Suppressor macrophage (primary cell): Measurements from ENCODE around the gene ZNF335.

Experiments
- DNase-seq, 4 experiments: peaks; one replicate each; pipeline ENCODE4 v3.0.0-alpha.2; 2020 to 2022
- total RNA-seq, 17 experiments: gene quantifications; one replicate each; lab custom pipeline; 2026; ENCODE audit warnings: mixed read lengths in 6 of 17, inconsistent platforms in 3 of 17; lab: John Stamatoyannopoulos, UW

Gene ZNF335, protein sequence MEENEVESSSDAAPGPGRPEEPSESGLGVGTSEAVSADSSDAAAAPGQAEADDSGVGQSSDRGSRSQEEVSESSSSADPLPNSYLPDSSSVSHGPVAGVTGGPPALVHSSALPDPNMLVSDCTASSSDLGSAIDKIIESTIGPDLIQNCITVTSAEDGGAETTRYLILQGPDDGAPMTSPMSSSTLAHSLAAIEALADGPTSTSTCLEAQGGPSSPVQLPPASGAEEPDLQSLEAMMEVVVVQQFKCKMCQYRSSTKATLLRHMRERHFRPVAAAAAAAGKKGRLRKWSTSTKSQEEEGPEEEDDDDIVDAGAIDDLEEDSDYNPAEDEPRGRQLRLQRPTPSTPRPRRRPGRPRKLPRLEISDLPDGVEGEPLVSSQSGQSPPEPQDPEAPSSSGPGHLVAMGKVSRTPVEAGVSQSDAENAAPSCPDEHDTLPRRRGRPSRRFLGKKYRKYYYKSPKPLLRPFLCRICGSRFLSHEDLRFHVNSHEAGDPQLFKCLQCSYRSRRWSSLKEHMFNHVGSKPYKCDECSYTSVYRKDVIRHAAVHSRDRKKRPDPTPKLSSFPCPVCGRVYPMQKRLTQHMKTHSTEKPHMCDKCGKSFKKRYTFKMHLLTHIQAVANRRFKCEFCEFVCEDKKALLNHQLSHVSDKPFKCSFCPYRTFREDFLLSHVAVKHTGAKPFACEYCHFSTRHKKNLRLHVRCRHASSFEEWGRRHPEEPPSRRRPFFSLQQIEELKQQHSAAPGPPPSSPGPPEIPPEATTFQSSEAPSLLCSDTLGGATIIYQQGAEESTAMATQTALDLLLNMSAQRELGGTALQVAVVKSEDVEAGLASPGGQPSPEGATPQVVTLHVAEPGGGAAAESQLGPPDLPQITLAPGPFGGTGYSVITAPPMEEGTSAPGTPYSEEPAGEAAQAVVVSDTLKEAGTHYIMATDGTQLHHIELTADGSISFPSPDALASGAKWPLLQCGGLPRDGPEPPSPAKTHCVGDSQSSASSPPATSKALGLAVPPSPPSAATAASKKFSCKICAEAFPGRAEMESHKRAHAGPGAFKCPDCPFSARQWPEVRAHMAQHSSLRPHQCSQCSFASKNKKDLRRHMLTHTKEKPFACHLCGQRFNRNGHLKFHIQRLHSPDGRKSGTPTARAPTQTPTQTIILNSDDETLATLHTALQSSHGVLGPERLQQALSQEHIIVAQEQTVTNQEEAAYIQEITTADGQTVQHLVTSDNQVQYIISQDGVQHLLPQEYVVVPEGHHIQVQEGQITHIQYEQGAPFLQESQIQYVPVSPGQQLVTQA (N-terminal part only)
- total RNA-seq, result 23.8 to 60.0 (median 36.6) reads per million in 17 experiments

DNA sequence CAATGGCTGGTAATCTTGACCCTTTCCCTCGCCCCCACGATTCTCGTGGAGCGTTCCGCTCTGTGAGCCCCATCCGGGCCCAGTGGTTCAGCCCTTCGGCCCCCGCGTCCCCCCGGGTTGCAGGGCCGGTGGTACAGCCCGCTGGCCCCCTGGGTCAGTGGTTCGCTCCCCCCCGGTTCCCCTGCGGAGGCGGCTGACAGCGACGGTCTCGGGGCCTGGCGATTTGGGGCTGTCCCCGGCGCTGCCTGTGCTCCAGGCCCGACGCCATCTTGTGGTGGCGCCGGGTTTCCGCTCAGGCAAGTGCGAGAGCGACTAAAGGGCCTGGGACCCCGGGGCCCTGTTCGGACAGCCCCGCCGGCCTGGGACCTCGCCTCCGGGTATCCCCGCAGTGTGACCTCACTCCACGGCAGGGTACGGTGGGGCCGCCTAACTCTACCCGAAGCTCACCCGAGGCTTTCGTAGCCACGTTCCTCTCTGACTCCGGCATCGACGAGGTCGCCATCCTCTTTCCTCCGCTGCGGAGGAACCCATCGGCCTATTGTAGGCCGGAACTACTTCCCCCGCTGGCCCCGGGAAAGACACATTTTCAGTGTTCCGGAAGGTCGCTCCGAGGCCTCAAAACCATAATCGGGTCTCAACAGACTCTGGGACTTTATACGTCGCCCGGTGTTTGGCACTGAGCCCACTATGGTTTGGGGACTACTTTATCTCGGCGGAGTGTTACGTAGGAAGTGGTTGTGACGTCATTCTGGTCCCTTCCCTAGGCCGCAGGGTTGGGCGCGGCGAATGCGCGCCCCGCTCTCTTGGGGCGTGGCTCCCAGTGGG is at the start of gene ZNF335:
ZNF335 (minus strand) TSS at position 529 of the 825 bp plus-strand sequence. CDS start 793 bp downstream, outside the sequence.
- DNase-seq, result peak; percentile 97 to 98 (median 98)

DNA sequence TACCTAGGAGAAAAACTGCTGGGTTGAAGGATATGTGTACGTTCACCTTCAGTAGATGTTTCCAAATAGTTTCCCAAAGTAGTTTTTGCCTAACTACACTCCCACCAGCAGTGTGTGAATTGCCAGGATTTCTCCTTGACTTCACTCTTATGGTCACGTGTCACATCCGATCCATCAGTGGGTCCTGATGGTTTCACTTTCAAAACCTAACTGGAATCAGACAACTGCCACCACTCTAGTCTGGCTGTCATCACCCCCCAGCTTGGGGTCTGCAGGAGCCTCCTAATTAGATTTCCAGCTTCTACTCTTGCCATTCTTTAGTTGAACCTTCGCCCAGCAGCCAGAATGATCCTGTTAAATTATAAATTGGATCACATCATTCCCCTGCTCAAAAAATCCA is 48.6 kb upstream of the ZNF335 start:
- DNase-seq, result no peak

DNA sequence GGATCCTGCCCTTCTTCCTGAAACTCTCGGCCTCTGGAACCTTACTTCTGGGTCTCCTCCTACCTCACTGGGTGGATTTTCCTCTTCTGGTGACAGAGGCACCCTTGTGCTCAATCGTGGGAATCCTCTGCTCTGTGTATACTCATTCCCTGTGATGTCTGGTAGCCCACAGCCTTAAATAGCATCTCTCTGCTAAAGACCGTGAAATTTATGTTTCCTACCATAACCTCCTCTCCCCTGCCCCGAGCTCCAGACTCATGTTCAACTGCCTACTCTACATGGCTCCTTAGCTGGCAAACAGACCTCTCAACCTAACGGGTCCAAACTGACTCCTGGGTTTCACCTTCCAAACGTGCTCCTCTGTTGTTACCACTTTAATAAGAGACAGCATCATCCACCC is 46.6 kb upstream of the ZNF335 start:
- DNase-seq, result peak in 1 of 4 experiments; percentile 11

DNA sequence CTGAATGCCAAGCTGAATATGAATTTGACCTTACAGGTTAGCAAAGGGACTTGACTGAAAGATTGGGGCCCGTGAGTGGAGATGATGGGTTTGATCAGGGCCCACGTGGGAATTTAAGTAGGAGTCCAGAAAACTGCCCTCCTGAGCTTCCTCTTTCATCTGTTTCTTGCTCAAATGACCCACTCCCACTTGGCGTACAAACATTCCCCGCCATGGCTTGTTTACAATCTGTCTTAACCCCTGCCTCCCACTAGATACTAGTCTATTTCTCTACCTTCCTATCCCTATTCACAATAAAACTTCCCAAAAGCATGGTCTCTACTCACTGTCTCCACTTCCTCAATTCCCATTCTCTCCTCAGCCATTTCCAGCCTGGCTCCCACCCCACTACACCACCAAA is 46.1 kb upstream of the ZNF335 start:
- DNase-seq, result peak in 3 of 4 experiments; percentile 37 to 51 (median 49)

DNA sequence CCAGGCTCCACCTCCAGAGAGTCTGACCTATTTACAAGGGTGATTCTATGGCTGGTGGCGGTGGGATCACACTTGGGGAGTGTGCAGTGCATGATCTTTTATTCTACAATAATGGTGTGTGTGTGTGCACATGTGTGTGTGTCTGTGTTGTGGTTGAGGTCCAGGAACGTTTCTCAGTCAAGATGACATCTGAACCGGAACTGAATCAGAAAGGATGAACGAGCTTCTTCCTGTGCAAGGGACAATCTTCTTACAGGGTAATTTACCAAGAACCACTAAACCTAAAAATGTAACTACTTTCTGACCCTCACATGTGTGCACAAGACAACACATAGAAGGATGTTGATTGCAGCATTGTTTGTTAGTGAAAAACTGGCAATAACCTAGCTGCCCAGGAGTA is 45.3 kb upstream of the ZNF335 start:
- no peak for DNase-seq

DNA sequence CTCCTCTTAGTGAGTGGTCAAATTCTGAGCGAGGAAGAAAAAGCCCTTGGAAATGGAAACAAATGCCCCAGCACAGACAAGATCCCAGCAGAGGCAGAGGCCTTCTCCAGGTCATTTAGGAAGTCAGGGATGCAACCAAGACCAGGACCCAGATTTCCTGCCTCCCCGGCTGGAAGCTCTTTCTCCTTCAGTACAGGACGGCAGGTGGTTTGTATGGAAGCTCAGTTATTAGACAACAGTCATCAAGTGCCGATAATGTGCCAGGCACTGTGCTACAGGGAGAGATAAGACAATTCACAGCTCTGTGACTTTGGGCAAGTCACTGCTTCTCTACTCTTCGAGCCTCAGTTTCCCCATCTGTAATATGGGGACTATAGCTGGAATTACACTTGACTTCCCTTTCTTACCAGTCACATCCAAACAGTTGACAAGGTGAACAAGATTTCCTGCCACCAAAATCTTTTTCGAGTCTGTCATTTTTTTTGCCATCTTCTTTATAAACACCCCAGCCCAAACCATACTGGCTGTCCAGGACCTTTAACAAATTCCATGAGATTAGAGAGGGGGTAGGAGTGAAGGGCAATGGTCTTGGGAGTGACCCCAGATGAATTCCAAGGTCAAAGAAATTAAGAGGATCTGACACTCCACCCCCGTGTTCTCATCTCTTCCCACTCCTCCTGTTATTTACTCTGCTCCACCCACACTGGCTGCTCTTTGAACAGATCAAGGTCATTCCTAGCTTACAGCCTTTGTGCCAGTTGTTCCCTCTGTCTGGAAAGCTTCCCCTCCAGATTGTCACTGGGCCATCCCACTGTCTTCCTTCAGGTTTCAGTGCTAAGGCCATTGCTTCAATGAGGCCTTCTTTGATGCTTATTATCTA is 42.8 kb upstream of the ZNF335 start:
- no peak for DNase-seq

DNA sequence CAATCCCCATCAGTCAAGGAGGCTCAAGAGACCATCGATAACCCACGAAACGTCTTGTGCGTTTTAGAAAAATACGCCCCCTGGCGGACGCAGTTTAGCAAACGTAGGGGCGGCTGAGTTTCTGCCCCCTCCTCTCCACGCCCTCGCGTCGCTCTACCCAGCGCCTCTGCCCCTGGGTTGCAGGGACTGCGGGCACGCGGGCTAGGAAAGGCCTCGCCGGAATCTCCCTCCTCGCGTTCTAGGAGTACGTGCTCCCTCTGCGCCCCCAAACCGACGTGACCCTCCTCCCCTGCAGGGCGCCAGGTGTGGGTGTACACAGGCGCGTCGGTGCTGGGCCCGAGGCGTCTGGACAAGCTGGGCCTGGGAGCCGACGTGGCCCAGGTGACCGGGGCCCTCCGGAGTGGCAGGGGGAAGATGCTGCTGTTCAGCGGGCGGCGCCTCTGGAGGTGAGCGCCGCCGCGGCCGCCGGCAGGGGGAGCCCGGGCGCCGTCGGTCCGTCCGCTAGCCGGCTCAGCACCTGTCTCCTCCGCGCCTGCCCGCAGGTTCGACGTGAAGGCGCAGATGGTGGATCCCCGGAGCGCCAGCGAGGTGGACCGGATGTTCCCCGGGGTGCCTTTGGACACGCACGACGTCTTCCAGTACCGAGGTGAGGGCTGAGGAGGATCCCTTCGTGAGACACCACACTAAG is 42.0 kb upstream of the ZNF335 start:
- DNase-seq, result peak; percentile 73 to 86 (median 78)

DNA sequence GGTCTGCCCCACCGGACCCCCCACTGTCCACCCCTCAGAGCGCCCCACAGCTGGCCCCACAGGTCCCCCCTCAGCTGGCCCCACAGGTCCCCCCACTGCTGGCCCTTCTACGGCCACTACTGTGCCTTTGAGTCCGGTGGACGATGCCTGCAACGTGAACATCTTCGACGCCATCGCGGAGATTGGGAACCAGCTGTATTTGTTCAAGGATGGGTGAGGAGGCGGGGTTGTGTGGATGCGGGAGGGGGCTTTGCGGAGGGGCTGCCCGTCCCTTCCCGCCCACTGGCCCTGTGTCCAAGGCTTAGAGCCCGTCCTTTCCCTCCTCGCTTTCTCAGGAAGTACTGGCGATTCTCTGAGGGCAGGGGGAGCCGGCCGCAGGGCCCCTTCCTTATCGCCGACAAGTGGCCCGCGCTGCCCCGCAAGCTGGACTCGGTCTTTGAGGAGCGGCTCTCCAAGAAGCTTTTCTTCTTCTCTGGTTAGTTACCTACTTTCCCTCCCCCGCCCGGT is 41.4 kb upstream of the ZNF335 start:
- no peak for DNase-seq

DNA sequence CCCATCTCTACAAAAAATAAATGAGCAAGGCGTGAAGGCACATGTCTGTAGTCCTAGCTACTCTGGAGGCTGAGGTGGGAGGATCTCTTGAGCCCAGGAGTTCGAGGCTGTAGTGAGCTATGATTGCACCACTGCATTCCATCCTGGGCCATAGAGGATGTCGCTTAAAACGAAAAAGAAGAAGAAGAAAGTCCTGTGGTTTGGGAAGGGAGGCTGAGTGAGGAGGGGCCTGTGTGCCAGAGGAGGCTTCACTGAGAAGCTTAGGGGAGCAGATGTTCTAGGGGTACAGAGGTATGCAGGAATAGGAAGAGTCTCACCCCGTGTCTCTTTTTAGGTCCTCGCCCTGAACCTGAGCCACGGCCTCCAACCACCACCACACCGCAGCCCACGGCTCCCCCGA is 40.9 kb upstream of the ZNF335 start:
- peak; percentile 27 to 57 (median 53) for DNase-seq

DNA sequence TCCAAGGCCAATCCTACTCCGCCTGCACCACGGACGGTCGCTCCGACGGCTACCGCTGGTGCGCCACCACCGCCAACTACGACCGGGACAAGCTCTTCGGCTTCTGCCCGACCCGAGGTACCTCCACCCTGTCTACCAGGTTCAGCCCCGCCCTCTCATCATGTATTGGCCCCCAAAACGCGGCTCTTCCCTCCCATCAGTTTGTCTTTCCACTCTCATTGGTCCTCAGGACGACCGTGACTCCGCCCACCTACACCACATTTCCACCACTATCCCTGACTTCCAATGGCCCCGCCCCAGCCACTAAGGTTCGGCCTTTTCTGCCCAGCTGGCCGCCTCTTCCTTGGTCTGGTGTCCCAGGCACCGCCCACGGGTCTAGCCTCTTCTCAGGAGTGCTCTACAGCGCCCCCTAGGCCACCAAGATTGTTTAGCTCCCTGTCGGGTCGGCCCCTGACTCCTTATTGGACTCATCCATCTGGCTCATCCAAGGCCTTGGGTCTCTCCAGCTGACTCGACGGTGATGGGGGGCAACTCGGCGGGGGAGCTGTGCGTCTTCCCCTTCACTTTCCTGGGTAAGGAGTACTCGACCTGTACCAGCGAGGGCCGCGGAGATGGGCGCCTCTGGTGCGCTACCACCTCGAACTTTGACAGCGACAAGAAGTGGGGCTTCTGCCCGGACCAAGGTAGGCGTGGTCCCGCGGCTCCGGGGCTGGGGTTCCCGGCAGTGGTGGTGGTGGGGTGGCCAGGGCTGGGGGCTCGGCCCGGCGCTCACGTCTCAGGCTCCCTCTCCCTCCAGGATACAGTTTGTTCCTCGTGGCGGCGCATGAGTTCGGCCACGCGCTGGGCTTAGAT is 39.9 kb upstream of the ZNF335 start:
- DNase-seq, result peak; percentile 99 to 100 (median 100)

DNA sequence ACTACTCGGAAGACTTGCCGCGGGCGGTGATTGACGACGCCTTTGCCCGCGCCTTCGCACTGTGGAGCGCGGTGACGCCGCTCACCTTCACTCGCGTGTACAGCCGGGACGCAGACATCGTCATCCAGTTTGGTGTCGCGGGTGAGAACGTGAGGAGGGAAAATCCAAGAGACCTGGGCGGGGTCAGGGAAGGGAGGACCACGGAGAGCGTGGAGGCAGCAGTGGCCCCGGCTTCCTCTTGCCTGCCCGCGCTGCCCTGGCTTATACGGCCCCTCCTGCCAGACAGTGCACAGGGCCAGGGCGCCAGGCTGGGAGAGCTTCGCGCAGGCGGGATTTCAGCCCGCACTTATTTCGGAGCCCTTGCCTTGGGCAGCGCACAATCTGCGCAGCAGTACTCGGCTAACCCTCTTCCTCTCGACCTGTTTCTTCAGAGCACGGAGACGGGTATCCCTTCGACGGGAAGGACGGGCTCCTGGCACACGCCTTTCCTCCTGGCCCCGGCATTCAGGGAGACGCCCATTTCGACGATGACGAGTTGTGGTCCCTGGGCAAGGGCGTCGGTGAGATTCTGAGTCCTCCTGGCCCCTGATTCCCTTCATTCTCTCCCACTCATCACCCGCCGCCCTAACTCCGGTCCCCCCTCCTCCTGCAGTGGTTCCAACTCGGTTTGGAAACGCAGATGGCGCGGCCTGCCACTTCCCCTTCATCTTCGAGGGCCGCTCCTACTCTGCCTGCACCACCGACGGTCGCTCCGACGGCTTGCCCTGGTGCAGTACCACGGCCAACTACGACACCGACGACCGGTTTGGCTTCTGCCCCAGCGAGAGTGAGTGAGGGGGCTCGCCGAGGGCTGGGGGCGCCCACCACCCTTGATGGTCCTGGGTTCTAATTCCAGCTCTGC is 38.7 kb upstream of the ZNF335 start:
- peak; percentile 76 to 87 (median 83) for DNase-seq

DNA sequence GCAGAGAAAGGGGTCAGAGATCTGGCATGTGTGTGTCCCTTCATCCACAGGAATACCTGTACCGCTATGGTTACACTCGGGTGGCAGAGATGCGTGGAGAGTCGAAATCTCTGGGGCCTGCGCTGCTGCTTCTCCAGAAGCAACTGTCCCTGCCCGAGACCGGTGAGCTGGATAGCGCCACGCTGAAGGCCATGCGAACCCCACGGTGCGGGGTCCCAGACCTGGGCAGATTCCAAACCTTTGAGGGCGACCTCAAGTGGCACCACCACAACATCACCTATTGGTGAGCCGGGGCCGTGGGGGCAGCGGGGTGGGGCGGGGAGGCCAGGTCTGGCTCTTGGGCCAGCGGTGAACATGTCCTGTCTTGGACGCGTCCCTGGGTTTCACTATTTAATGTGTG is 37.8 kb upstream of the ZNF335 start:
- DNase-seq, result peak in 1 of 4 experiments; percentile 53

DNA sequence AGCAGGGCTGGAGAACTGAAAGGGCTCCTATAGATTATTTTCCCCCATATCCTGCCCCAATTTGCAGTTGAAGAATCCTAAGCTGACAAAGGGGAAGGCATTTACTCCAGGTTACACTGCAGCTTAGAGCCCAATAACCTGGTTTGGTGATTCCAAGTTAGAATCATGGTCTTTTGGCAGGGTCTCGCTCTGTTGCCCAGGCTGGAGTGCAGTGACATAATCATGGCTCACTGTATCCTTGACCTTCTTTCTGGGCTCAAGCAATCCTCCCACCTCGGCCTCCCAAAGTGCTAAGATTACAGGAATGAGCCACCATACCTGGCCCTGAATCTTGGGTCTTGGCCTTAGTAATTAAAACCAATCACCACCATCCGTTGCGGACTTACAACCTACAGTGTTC is 35.7 kb upstream of the ZNF335 start:
- no peak for DNase-seq

DNA sequence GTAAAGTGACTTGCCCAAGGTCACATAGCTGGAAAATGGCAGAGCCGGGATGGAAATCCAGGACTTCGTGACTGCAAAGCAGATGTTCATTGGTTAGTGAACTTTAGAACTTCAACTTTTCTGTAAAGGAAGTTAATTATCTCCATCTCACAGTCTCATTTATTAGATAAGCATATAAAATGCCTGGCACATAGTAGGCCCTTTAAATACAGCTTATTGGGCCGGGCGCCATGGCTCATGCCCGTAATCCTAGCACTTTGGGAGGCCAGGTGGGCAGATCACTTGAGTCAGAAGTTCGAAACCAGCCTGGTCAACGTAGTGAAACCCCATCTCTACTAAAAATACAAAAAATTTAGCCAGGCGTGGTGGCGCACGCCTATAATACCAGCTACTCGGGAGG is 35.0 kb upstream of the ZNF335 start:
- DNase-seq, result no peak

DNA sequence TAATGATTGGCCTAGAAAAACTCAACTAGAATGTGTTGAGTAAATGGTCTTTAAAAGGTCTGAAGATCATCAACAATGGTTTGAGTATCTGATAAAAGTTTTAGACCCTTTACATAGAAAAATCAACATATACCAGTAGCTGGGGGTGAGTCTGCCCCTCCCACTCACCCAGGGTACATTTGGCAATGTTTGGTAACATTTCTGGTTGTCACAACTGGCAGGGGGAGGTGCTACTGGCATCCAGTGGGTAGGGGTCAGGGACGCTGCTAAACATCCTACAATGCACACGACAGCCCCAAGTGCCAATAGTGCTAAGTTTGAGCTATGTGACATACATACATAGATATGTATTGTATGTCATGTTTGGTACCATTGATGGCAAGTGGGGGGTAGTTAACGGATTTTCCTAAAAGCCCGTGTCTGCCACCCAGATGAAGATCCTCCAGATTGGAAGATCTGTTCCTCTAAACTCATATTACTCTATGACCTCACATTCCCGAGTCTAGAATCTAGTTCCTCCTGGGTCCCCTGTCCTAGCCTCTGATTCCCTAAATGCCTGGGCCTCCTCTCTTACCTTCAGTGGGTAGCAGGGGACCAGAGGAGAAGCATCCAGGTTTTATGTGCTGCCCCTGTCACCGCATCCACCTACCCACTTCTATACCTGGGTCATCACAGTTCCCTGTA is 34.2 kb upstream of the ZNF335 start:
- DNase-seq, result peak; percentile 58 to 80 (median 72)

DNA sequence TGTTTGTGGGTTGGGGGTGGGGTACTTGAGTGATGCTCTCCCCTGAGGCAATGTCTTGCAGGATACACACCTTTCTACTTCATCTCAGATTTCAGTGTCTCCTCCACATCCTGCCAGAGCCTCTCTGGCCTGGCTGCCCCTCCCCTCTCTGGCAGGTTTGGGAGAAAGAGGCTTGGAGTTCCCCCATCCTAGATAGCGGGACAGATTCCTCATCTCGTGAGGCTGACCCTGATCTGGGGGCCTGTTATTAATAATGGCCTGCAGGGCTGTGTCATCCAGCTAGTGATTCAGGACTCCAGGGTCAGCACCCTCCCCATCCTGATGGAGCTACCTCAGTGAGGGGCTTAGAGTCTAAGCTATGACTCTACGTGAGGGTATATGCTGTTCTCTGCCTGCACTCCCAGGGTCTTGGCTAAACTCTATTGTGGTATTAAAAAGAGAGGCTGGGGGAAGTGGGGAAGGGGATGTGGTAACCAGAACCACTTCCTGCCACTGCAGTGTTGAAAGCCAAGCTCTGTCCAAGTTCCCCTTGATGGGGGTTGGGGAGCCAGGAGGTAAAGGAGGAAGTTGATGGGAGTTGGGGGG is 33.0 kb upstream of the ZNF335 start:
- DNase-seq, result peak; percentile 92 to 98 (median 94)

DNA sequence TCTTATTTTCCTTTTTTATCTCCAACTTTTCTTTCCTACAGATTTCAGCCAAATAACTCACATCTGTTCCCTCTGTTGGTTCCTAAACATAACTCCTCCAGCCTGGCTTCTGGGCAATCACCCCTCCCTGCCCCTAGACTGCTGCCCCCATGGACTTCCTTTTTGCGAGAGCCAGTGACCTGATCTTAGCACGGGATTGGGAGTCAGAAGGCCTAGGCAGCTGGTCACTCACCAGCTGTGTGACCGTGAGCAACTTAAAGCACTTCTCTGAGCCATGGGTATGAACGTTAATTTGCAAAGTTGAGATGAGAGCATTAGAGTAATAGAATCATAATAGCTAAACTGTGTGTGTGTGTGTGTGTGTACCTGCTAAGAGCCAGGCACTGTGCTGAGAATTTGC is 32.2 kb upstream of the ZNF335 start:
- DNase-seq, result peak; percentile 90 to 96 (median 94)
